Upper lobe of left lung (tissue), 4 donors: ENCODE data around the gene HEATR9.

ENCODE experiments used
- CTCF ChIP-seq, 6 experiments: fragments of 450-650 bp in 4 of 6; fragments of 200-600 bp in 2 of 6; sonication (generic) in 2 of 6; IDR thresholded peaks; one replicate each; pipeline ENCODE4 v1.5.1; 2016 to 2019; ENCODE audit warnings: antibody characterized with exemption in 6 of 6
- EP300 ChIP-seq, 4 donors: sonication (generic); formaldehyde crosslinking; IDR thresholded peaks; one replicate each; pipeline ENCODE4 v1.5.1; 2017; ENCODE audit warnings: antibody characterized with exemption in 4 of 4, control low read depth in 2 of 4
- POLR2A ChIP-seq, 4 donors: fragments of 450-650 bp; IDR thresholded peaks; one replicate each; pipeline ENCODE4 v1.5.1; 2016 to 2017; ENCODE audit warnings: antibody characterized with exemption in 4 of 4, mild to moderate bottlenecking in 2 of 4
- POLR2AphosphoS5 ChIP-seq, 2 donors: sonication (generic); formaldehyde crosslinking; IDR thresholded peaks; one replicate each; pipeline ENCODE4 v1.5.1; 2017; ENCODE audit warnings: antibody characterized with exemption in 2 of 2

- no peak for TF ChIP-seq CTCF (IDR thresholded peaks at IDR 0.05)
- TF ChIP-seq EP300 (IDR thresholded peaks at IDR 0.05): no peak
- no peak for TF ChIP-seq POLR2AphosphoS5 (IDR thresholded peaks at IDR 0.05)
- no peak for TF ChIP-seq POLR2A (IDR thresholded peaks at IDR 0.05)
Measured at GRCh38 chr17:35841505-35841904, 27.2 kb downstream of the HEATR9 start.
